CD4-positive, alpha-beta T cell treated with Interleukin-6 at 100 ng/mL for 8 hours (primary cell): ENCODE data around the gene SORBS1.
A peak's percentile ranks its signal among the peaks of the same experiment; 100 is the strongest.

Source experiments
- DNase-seq: peaks from one replicate; pipeline ENCODE4 v3.0.0-alpha.2; 2020; ENCODE audit warnings: mixed read lengths, low spot score

The SORBS1 gene

GRCh38 chr10:95561177-95561863 is at the start of gene SORBS1:
Gene SORBS1 (minus strand): TSS chr10:95561371. CDS start chr10:95441135, 120,236 bp downstream.
- DNase-seq = peak; percentile 88

GRCh38 chr10:95610727-95611126 is 49.6 kb upstream of the SORBS1 start:
- DNase-seq = no peak

GRCh38 chr10:95606922-95607321 is 45.8 kb upstream of the SORBS1 start:
- DNase-seq = no peak

- DNase-seq = no peak
These were observed 44.0 kb upstream of the SORBS1 start for GRCh38 chr10:95605163-95605562.

- no peak for DNase-seq
These were observed 43.5 kb upstream of the SORBS1 start for GRCh38 chr10:95604630-95605029.

- no peak for DNase-seq
These were observed 41.2 kb upstream of the SORBS1 start for GRCh38 chr10:95602382-95602781.

GRCh38 chr10:95601116-95601719 is 40.0 kb upstream of the SORBS1 start:
- DNase-seq = peak; percentile 29

GRCh38 chr10:95600158-95600557 is 39.0 kb upstream of the SORBS1 start:
- no peak for DNase-seq

GRCh38 chr10:95597788-95598187 is 36.6 kb upstream of the SORBS1 start:
- no peak for DNase-seq

GRCh38 chr10:95588025-95588424 is 26.9 kb upstream of the SORBS1 start:
- no peak for DNase-seq

GRCh38 chr10:95579835-95580535 is 18.8 kb upstream of the SORBS1 start:
- no peak for DNase-seq

GRCh38 chr10:95579292-95579691 is 18.1 kb upstream of the SORBS1 start:
- no peak for DNase-seq

GRCh38 chr10:95578619-95579018 is 17.4 kb upstream of the SORBS1 start:
- DNase-seq = no peak

GRCh38 chr10:95574649-95575365 is 13.6 kb upstream of the SORBS1 start:
- no peak for DNase-seq

GRCh38 chr10:95573964-95574604 is 12.9 kb upstream of the SORBS1 start:
- no peak for DNase-seq

GRCh38 chr10:95573527-95573926 is 12.4 kb upstream of the SORBS1 start:
- DNase-seq = no peak

- DNase-seq = no peak
These were observed 11.1 kb upstream of the SORBS1 start for GRCh38 chr10:95572131-95572820.

- DNase-seq = no peak
These were observed 10.2 kb upstream of the SORBS1 start for GRCh38 chr10:95571390-95571789.

GRCh38 chr10:95569368-95569767 is 8.2 kb upstream of the SORBS1 start:
- DNase-seq = no peak

- DNase-seq = no peak
These were observed 6.9 kb upstream of the SORBS1 start for GRCh38 chr10:95567903-95568630.

GRCh38 chr10:95566136-95566535 is 5.0 kb upstream of the SORBS1 start:
- DNase-seq = no peak
